ENCODE results near the gene XRCC5. TPM values are rescaled to one million over a fixed set of nuclear protein-coding genes. Genes with fewer than 3 reads are reported as not detected.
A peak's percentile ranks its signal among the peaks of the same experiment; 100 is the strongest.
"Not testable (repeated sequence)": the region's sequence is repeated elsewhere in the genome, so short reads cannot be mapped to it uniquely, and the experiment has no call there.

Gene XRCC5
- total RNA-seq, 1 experiment from 2014 or later, result 198 TPM

DNA sequence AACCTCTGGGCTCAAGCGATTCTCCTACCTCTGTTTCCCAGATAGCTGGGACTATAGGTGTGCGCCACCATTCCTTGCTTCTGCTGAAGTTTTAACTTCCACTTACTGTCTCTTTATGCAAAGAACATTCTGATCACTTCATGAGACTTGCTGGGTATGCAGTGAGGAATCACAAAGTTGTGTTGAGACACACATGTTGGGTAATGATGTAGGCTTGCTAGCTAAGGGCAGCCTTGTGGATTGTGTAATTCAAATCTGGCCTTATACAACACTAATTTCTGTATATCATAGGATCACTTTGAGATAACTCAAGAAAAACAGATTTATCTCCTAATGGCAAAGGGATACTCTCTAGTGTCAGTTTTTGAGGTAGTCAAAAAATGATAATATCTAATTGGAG, 24.2 kb downstream of the XRCC5 start:
- ChIA-PET CTCF (interaction anchor here (0.7 to 1.1 kb wide), 3 partner anchors 12 to 32 kb away, joined by 3 read pairs; no protein-coding TSS in a partner anchor), POLR2A (interaction anchor here (1.0 to 1.8 kb wide), 3 partner anchors 14 to 24 kb away, joined by 3 to 6 read pairs (median 4); partner anchors contain the start of gene XRCC5)
- intact Hi-C loops (cut with micrococcal nuclease), result no loop called here
- no peak overlapping the region for H3K4me3 Mint-ChIP-seq (ENCODE audit: unreplicated experiment)
- H3K27me3 Mint-ChIP-seq (ENCODE audit: insufficient read depth, unreplicated experiment), result no peaks in the 10 kb centered on the region
- no peaks in the 10 kb centered on the region for H3K36me3 Mint-ChIP-seq (ENCODE audit: insufficient read depth, unreplicated experiment)
- no TSS peak for BruUV-seq (replicated peaks)
- no peaks in the 10 kb centered on the region for H3K9me3 Mint-ChIP-seq (ENCODE audit: unreplicated experiment)
- TF ChIP-seq, protein P1, sequence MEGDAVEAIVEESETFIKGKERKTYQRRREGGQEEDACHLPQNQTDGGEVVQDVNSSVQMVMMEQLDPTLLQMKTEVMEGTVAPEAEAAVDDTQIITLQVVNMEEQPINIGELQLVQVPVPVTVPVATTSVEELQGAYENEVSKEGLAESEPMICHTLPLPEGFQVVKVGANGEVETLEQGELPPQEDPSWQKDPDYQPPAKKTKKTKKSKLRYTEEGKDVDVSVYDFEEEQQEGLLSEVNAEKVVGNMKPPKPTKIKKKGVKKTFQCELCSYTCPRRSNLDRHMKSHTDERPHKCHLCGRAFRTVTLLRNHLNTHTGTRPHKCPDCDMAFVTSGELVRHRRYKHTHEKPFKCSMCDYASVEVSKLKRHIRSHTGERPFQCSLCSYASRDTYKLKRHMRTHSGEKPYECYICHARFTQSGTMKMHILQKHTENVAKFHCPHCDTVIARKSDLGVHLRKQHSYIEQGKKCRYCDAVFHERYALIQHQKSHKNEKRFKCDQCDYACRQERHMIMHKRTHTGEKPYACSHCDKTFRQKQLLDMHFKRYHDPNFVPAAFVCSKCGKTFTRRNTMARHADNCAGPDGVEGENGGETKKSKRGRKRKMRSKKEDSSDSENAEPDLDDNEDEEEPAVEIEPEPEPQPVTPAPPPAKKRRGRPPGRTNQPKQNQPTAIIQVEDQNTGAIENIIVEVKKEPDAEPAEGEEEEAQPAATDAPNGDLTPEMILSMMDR (IDR thresholded peaks at IDR 0.05; ENCODE audit: unreplicated experiment), result no peak
- no peak for DNase-seq (ENCODE audit: unreplicated experiment)
- H3K27ac Mint-ChIP-seq (ENCODE audit: low read depth, unreplicated experiment), result no peak overlapping the region
- H3K4me1 Mint-ChIP-seq (ENCODE audit: insufficient read depth, unreplicated experiment), result no peaks in the 10 kb centered on the region

DNA sequence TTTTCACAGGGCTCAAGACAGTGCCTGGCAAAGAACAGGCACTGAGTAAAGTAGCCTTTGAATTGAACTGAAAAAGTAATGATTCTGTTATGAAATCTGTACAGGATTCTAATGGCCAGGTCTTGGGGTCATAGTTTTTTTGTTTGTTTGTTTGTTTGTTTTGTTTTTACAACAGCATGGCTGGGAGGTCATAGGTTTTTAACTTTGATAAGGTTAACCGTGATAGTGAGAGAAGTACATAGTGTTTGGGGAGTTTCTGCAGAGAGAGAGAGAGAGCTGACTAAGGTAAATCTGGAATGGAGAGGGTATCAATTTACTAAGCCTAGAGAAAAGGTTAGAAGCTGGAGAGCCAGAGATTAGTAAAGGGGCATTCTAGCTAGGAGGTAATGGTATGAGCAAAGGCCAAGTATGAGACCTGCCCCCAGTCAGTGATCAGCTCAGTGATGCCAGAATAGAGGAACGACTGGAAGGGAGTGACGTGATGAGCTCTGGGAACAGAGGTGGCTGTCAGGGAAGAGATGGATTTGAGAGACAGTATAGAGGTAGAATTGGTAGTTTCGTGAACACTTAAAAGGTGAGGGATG, 25.9 kb downstream of the XRCC5 start:
- Mint-ChIP-seq H3K4me1 (ENCODE audit: insufficient read depth, unreplicated experiment) (no peaks in the 10 kb centered on the region), H3K9me3 (ENCODE audit: unreplicated experiment) (no peaks in the 10 kb centered on the region), H3K4me3 (ENCODE audit: unreplicated experiment) (no peak overlapping the region), H3K36me3 (ENCODE audit: insufficient read depth, unreplicated experiment) (no peaks in the 10 kb centered on the region), H3K27ac (ENCODE audit: low read depth, unreplicated experiment) (no peak overlapping the region), H3K27me3 (ENCODE audit: insufficient read depth, unreplicated experiment) (no peaks in the 10 kb centered on the region)
- TF ChIP-seq, protein P1 (IDR thresholded peaks at IDR 0.05; ENCODE audit: unreplicated experiment), result no peak
- ChIA-PET POLR2A (interaction anchor here (0.6 to 2.0 kb wide), 3 partner anchors 12 to 151 kb away, joined by 3 to 6 read pairs (median 5); no protein-coding TSS in a partner anchor), CTCF (interaction anchor here (0.6 to 1.0 kb wide), 5 partner anchors 12 to 101 kb away, joined by 3 to 4 read pairs (median 3); no protein-coding TSS in a partner anchor)
- BruUV-seq (replicated peaks), result no TSS peak
- intact Hi-C loops (cut with micrococcal nuclease), result no loop called here
- DNase-seq (ENCODE audit: unreplicated experiment), result no peak

DNA sequence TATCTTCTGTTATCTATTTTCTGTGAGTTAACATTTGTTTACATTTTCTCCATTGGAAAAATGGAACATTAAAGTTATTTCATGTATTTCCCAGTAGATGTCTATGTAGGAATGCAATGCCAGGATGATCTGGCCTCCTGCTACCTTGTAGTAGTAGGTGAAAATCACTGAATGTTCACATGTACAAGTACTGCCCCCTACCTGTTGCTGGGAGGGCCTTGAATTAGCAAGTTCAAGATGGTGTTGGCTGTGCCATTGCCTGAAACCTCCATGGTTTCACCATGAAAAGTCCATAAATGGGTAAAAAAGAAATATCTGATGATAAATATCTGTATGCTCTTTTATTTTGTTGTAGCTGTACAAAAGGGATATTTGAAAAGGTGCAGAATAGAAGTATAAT, 30.7 kb downstream of the XRCC5 start:
- no TSS peak for BruUV-seq (replicated peaks)
- TF ChIP-seq, protein P1 (IDR thresholded peaks at IDR 0.05; ENCODE audit: unreplicated experiment), result no peak
- H3K9me3 Mint-ChIP-seq (ENCODE audit: unreplicated experiment), result no peaks in the 10 kb centered on the region
- peak; percentile 19 for DNase-seq (ENCODE audit: unreplicated experiment)
- peak overlapping the region; percentile 24 for H3K27ac Mint-ChIP-seq (ENCODE audit: low read depth, unreplicated experiment)
- intact Hi-C loops (cut with micrococcal nuclease), result no loop called here
- H3K36me3 Mint-ChIP-seq (ENCODE audit: insufficient read depth, unreplicated experiment), result no peaks in the 10 kb centered on the region
- H3K27me3 Mint-ChIP-seq (ENCODE audit: insufficient read depth, unreplicated experiment), result no peaks in the 10 kb centered on the region
- no peak overlapping the region for H3K4me3 Mint-ChIP-seq (ENCODE audit: unreplicated experiment)
- ChIA-PET POLR2A (interaction anchor here (0.6 to 1.1 kb wide), 2 partner anchors 20 to 358 kb away, joined by 3 to 4 read pairs; partner anchors contain the start of gene RPL37A), CTCF (interaction anchor here (0.7 to 1.2 kb wide), 2 partner anchors 23 to 25 kb away, joined by 3 to 5 read pairs; no protein-coding TSS in a partner anchor)
- H3K4me1 Mint-ChIP-seq (ENCODE audit: insufficient read depth, unreplicated experiment), result no peaks in the 10 kb centered on the region

DNA sequence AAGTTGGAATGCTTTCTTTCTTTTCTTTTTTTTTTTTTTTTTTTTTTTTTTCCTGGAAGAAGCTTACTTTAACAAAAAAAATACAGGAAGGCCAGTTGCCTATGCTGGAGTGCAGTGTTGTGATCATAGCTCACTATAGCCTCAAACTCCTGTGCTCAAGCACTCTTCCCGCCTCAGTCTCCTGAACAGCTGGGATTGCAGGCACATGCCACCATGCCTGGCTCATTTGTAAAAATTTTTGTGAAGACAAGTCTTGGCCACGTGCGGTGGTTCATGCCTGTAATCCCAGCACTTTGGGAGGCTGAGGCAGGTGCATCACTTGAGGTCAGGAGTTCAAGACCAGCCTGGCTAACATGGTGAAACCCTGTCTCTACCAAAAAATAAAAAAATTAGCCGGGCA, 32.4 kb downstream of the XRCC5 start:
- intact Hi-C loops (cut with micrococcal nuclease); H3K27me3 Mint-ChIP-seq (ENCODE audit: insufficient read depth, unreplicated experiment); BruUV-seq (replicated peaks); DNase-seq (ENCODE audit: unreplicated experiment); H3K4me1 Mint-ChIP-seq (ENCODE audit: insufficient read depth, unreplicated experiment); H3K36me3 Mint-ChIP-seq (ENCODE audit: insufficient read depth, unreplicated experiment); H3K4me3 Mint-ChIP-seq (ENCODE audit: unreplicated experiment); H3K9me3 Mint-ChIP-seq (ENCODE audit: unreplicated experiment); H3K27ac Mint-ChIP-seq (ENCODE audit: low read depth, unreplicated experiment): not testable (repeated sequence)
- POLR2A ChIA-PET, result interaction anchor here (0.5 to 1.1 kb wide), 2 partner anchors 18 to 46 kb away, joined by 3 read pairs; no protein-coding TSS in a partner anchor
- CTCF ChIA-PET, result interaction anchor here (0.6 to 1.4 kb wide), 5 partner anchors 8 to 199 kb away, joined by 3 to 6 read pairs (median 3); no protein-coding TSS in a partner anchor

Measured in MCF 10A (cell line).